ENCODE measurements around the gene HSPA5. TPM values are rescaled to one million over a fixed set of nuclear protein-coding genes. Genes with fewer than 3 reads are reported as not detected.
"Not testable (repeated sequence)": the region's sequence is repeated elsewhere in the genome, so short reads cannot be mapped to it uniquely, and the experiment has no call there.

Gene HSPA5
- total RNA-seq, 4 donors from 2014 or later = 65.6 to 136 (median 86.0) TPM

- Histone ChIP-seq H3K36me3 (peaks cover 0 to 58% (median 3%) of the 10 kb centered on the region in 3 donors), H3K27ac (no peak overlapping the region), H3K9me3 (no peaks in the 10 kb centered on the region), H3K4me1 (peaks cover 5 to 48% (median 13%) of the 10 kb centered on the region in 4 donors), H3K27me3 (no peaks in the 10 kb centered on the region), H3K4me3 (no peak overlapping the region)
- no peak for TF ChIP-seq POLR2A (IDR thresholded peaks at IDR 0.05)
- TF ChIP-seq, protein P1, sequence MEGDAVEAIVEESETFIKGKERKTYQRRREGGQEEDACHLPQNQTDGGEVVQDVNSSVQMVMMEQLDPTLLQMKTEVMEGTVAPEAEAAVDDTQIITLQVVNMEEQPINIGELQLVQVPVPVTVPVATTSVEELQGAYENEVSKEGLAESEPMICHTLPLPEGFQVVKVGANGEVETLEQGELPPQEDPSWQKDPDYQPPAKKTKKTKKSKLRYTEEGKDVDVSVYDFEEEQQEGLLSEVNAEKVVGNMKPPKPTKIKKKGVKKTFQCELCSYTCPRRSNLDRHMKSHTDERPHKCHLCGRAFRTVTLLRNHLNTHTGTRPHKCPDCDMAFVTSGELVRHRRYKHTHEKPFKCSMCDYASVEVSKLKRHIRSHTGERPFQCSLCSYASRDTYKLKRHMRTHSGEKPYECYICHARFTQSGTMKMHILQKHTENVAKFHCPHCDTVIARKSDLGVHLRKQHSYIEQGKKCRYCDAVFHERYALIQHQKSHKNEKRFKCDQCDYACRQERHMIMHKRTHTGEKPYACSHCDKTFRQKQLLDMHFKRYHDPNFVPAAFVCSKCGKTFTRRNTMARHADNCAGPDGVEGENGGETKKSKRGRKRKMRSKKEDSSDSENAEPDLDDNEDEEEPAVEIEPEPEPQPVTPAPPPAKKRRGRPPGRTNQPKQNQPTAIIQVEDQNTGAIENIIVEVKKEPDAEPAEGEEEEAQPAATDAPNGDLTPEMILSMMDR (IDR thresholded peaks at IDR 0.05) = no peak
- no peak for DNase-seq
These were observed 5.2 kb downstream of the HSPA5 start for GRCh38 chr9:125235804-125236519.

- Histone ChIP-seq H3K36me3 (peaks cover 0 to 60% (median 3%) of the 10 kb centered on the region in 3 donors), H3K4me1 (peaks cover 0 to 38% (median 8%) of the 10 kb centered on the region in 4 donors)
- not testable (repeated sequence) for H3K27me3 ChIP-seq, H3K4me3 ChIP-seq, H3K27ac ChIP-seq, DNase-seq, H3K9me3 ChIP-seq
These were observed 7.0 kb downstream of the HSPA5 start for GRCh38 chr9:125234099-125234498.

GRCh38 chr9:125233678-125234077, 7.5 kb downstream of the HSPA5 start:
- Histone ChIP-seq H3K9me3 (no peaks in the 10 kb centered on the region), H3K27me3 (no peaks in the 10 kb centered on the region), H3K4me1 (peaks cover 0 to 34% (median 6%) of the 10 kb centered on the region in 4 donors), H3K4me3 (no peak overlapping the region), H3K27ac (no peak overlapping the region), H3K36me3 (peaks cover 0 to 57% (median 3%) of the 10 kb centered on the region in 3 donors)
- no peak for DNase-seq
- TF ChIP-seq, protein P1 (IDR thresholded peaks at IDR 0.05) = no peak
- no peak for TF ChIP-seq POLR2A (IDR thresholded peaks at IDR 0.05)

GRCh38 chr9:125227761-125228160, 13.4 kb downstream of the HSPA5 start:
- DNase-seq = no peak
- no peaks in the 10 kb centered on the region for H3K27me3 ChIP-seq
- H3K36me3 ChIP-seq = peaks cover 0 to 25% (median 0%) of the 10 kb centered on the region in 3 donors
- H3K4me3 ChIP-seq = no peak overlapping the region
- H3K9me3 ChIP-seq = no peaks in the 10 kb centered on the region
- H3K4me1 ChIP-seq = no peaks in the 10 kb centered on the region
- no peak for TF ChIP-seq POLR2A (IDR thresholded peaks at IDR 0.05)
- TF ChIP-seq, protein P1 (IDR thresholded peaks at IDR 0.05) = no peak
- no peak overlapping the region for H3K27ac ChIP-seq

- not testable (repeated sequence) for H3K9me3 ChIP-seq, H3K27me3 ChIP-seq, H3K27ac ChIP-seq, DNase-seq, H3K4me3 ChIP-seq, H3K4me1 ChIP-seq
- peaks cover 0 to 25% (median 0%) of the 10 kb centered on the region in 3 donors for H3K36me3 ChIP-seq
These were observed 16.3 kb downstream of the HSPA5 start for GRCh38 chr9:125224858-125225257.

DNA sequence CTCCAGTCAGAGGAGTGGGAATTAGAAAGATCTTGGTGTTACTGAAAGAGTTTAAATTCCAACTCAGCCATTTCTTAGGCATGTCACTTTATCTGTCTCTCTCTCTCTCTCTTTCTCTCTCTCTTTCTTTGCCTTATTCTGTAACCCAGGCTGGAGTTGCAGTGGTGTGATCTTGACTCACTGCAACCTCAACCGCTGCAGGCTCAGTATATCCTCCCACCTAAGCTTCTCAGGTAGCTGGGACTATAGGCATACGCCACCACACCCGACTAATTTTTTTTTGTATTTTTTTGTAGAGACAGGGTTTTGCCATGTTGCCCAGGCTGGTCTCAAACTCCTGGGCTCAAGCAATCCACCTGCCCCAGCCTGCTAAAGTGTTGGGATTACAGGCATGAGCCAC, 22.5 kb downstream of the HSPA5 start:
- Histone ChIP-seq H3K27me3 (no peaks in the 10 kb centered on the region), H3K4me1 (no peaks in the 10 kb centered on the region), H3K27ac (no peak overlapping the region), H3K9me3 (no peaks in the 10 kb centered on the region), H3K36me3 (peaks cover 0 to 17% (median 0%) of the 10 kb centered on the region in 3 donors), H3K4me3 (no peak overlapping the region)
- no peak for TF ChIP-seq POLR2A (IDR thresholded peaks at IDR 0.05)
- TF ChIP-seq, protein P1 (IDR thresholded peaks at IDR 0.05) = no peak
- DNase-seq = no peak

Measured in Peyer's patch (tissue), 4 donors.